ENCODE data around the gene MAP3K14.
"Not testable (repeated sequence)": the region's sequence is repeated elsewhere in the genome, so short reads cannot be mapped to it uniquely, and the experiment has no call there.

The MAP3K14 gene

GRCh38 chr17:45253237-45253636, 63.6 kb downstream of the MAP3K14 start:
- H3K9me3 Mint-ChIP-seq, H3K36me3 Mint-ChIP-seq, H3K27me3 Mint-ChIP-seq: not testable (repeated sequence)
- Mint-ChIP-seq H3K27ac (peak overlapping the region; percentile 74), H3K4me1 (peaks cover 89% of the 10 kb centered on the region), H3K4me3 (peak overlapping the region; percentile 4)

GRCh38 chr17:45251931-45252330, 64.9 kb downstream of the MAP3K14 start:
- no peaks in the 10 kb centered on the region for H3K27me3 Mint-ChIP-seq
- H3K4me1 Mint-ChIP-seq = peaks cover 85% of the 10 kb centered on the region
- H3K36me3 Mint-ChIP-seq = no peaks in the 10 kb centered on the region
- H3K9me3 Mint-ChIP-seq = no peaks in the 10 kb centered on the region
- no peak overlapping the region for H3K4me3 Mint-ChIP-seq
- H3K27ac Mint-ChIP-seq = no peak overlapping the region

DNA sequence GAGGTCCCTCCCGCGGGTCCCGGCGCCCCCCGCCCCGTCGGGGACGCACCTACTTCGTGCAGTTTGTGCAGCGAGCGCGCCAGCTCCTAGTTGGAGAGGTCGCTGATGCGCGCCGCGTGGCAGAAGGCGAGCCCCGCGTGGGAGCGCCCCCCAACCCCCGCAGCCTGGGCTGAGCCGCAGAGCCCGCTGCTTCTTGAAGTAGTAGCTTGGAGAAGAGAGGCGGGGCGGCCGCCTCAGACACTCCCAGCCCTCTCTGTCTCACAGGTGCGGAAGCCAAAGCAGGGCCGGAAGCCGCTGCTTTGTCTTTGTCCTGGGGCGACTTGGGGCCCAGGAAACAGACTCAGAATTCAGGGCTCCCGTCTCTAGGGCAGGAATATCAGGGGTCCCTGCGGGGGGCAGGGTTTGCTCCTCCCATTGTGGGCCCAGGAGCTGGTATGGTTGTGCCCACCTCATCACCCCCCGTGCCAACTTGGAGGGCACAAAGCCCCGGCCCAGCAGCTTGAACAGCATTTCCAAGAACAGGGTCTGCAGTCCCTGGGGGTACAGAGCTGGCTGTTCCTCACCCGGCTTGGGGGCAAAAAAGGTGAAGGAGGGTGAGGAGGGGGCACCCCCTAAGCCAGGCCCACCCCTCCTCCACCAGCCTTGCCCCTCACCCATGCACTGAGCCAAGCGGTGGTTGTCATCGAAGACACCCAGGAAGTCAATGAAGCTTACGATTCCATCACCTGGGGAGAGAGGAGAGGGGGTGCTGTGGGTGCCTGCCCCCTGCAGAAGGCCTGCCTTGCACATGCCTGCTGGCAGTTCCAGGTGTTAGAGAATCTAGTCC, 68.5 kb downstream of the MAP3K14 start:
- H3K36me3 Mint-ChIP-seq = peaks cover 1% of the 10 kb centered on the region
- peaks cover 72% of the 10 kb centered on the region for H3K4me1 Mint-ChIP-seq
- H3K9me3 Mint-ChIP-seq = no peaks in the 10 kb centered on the region
- H3K4me3 Mint-ChIP-seq = peak overlapping the region; percentile 88
- no peaks in the 10 kb centered on the region for H3K27me3 Mint-ChIP-seq
- H3K27ac Mint-ChIP-seq = peak overlapping the region; percentile 87

- Mint-ChIP-seq H3K27me3 (no peaks in the 10 kb centered on the region), H3K4me3 (peak overlapping the region; percentile 88), H3K9me3 (no peaks in the 10 kb centered on the region), H3K27ac (peak overlapping the region; percentile 94), H3K36me3 (peaks cover 3% of the 10 kb centered on the region), H3K4me1 (peaks cover 68% of the 10 kb centered on the region)
These were observed 69.2 kb downstream of the MAP3K14 start for GRCh38 chr17:45247429-45248131.

- Mint-ChIP-seq H3K4me1 (peaks cover 61% of the 10 kb centered on the region), H3K4me3 (peak overlapping the region; percentile 88), H3K9me3 (no peaks in the 10 kb centered on the region), H3K36me3 (peaks cover 3% of the 10 kb centered on the region), H3K27ac (peak overlapping the region; percentile 23), H3K27me3 (no peaks in the 10 kb centered on the region)
These were observed 69.9 kb downstream of the MAP3K14 start for GRCh38 chr17:45246861-45247428.

GRCh38 chr17:45246338-45246737, 70.5 kb downstream of the MAP3K14 start:
- Mint-ChIP-seq H3K36me3 (peaks cover 3% of the 10 kb centered on the region), H3K27me3 (no peaks in the 10 kb centered on the region), H3K4me1 (peaks cover 55% of the 10 kb centered on the region), H3K9me3 (no peaks in the 10 kb centered on the region), H3K27ac (no peak overlapping the region), H3K4me3 (peak overlapping the region; percentile 51)

DNA sequence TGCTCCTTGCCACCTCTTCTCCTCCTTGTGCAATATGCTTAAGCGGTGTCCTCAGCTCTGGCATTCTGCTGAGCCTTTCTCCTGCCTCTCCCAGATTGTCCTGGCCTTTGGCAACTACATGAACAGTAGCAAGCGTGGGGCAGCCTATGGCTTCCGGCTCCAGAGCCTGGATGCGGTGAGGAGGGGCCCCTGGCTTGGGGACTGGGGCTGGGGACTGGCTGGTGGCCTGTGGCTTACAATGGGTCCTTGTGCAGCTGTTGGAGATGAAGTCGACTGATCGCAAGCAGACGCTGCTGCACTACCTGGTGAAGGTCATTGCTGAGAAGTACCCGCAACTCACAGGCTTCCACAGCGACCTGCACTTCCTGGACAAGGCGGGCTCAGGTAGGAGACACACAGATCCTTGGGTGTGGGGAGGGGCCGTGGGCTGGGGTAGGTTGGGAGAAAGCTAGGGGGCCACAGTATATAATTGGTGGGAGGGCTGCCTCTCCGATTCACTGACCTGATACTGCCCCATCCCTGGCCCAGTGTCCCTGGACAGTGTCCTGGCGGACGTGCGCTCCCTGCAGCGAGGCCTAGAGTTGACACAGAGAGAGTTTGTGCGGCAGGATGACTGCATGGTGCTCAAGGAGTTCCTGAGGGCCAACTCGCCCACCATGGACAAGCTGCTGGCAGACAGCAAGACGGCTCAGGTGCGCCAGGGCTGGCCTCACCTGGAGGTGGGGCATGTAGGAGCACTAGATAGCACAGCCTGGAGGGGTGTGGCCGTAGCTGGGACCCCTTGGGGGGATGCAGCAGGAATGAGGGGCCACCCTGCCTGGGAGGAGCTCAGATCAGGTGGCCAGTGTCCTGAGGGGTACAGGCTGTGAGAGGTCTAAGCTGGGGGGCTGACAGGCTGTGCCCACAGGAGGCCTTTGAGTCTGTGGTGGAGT, 71.8 kb downstream of the MAP3K14 start:
- H3K9me3 Mint-ChIP-seq = no peaks in the 10 kb centered on the region
- H3K27me3 Mint-ChIP-seq = no peaks in the 10 kb centered on the region
- no peak overlapping the region for H3K4me3 Mint-ChIP-seq
- H3K27ac Mint-ChIP-seq = peak overlapping the region; percentile 19
- H3K36me3 Mint-ChIP-seq = peaks cover 4% of the 10 kb centered on the region
- H3K4me1 Mint-ChIP-seq = peaks cover 43% of the 10 kb centered on the region

DNA sequence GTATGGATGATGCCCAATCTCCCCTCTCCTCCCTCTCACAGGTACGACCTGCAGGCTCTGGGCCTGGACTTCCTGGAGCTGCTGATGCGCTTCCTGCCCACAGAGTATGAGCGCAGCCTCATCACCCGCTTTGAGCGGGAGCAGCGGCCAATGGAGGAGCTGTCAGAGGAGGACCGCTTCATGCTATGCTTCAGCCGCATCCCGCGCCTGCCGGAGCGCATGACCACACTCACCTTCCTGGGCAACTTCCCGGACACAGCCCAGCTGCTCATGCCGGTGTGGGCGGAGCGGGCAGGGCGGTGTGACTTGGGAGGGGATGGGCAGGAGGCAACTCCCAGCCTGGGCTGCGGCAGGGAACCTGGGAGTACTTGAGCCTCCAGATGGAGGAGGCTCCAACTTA, 73.1 kb downstream of the MAP3K14 start:
- H3K9me3 Mint-ChIP-seq = no peaks in the 10 kb centered on the region
- no peak overlapping the region for H3K27ac Mint-ChIP-seq
- H3K36me3 Mint-ChIP-seq = peaks cover 9% of the 10 kb centered on the region
- peaks cover 40% of the 10 kb centered on the region for H3K4me1 Mint-ChIP-seq
- no peak overlapping the region for H3K4me3 Mint-ChIP-seq
- no peaks in the 10 kb centered on the region for H3K27me3 Mint-ChIP-seq

GRCh38 chr17:45242029-45242414, 74.8 kb downstream of the MAP3K14 start:
- H3K27ac Mint-ChIP-seq = peak overlapping the region; percentile 35
- H3K36me3 Mint-ChIP-seq = peaks cover 20% of the 10 kb centered on the region
- no peaks in the 10 kb centered on the region for H3K9me3 Mint-ChIP-seq
- no peak overlapping the region for H3K4me3 Mint-ChIP-seq
- H3K27me3 Mint-ChIP-seq = no peaks in the 10 kb centered on the region
- H3K4me1 Mint-ChIP-seq = peaks cover 45% of the 10 kb centered on the region

GRCh38 chr17:45241328-45242028, 75.3 kb downstream of the MAP3K14 start:
- Mint-ChIP-seq H3K27ac (no peak overlapping the region), H3K9me3 (no peaks in the 10 kb centered on the region), H3K27me3 (no peaks in the 10 kb centered on the region), H3K4me1 (peaks cover 41% of the 10 kb centered on the region), H3K4me3 (no peak overlapping the region), H3K36me3 (peaks cover 20% of the 10 kb centered on the region)

DNA sequence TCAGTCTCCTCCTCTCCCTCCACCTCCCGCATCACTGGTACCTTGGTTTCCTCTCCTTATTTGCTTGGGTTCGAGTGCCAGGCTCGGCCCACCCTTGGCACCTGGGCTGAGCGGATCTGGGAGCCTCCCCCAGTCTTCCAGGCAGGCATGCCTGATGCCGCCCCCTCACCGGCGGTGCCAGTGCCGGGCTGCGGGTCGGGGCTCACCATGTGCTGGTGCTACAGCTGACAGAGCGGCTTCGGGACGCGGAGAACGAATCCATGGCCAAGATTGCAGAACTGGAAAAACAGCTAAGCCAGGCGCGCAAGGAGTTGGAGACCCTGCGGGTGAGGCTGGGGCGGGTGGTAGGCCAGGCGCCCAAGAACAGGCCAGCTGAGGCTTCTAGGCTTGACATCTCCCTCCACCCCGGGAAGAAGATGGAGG, 75.9 kb downstream of the MAP3K14 start:
- H3K27ac Mint-ChIP-seq = no peak overlapping the region
- H3K9me3 Mint-ChIP-seq = no peaks in the 10 kb centered on the region
- peaks cover 19% of the 10 kb centered on the region for H3K36me3 Mint-ChIP-seq
- H3K27me3 Mint-ChIP-seq = no peaks in the 10 kb centered on the region
- H3K4me3 Mint-ChIP-seq = no peak overlapping the region
- peaks cover 36% of the 10 kb centered on the region for H3K4me1 Mint-ChIP-seq

- no peaks in the 10 kb centered on the region for H3K27me3 Mint-ChIP-seq
- peaks cover 19% of the 10 kb centered on the region for H3K36me3 Mint-ChIP-seq
- H3K4me1 Mint-ChIP-seq = peaks cover 55% of the 10 kb centered on the region
- no peaks in the 10 kb centered on the region for H3K9me3 Mint-ChIP-seq
- peak overlapping the region; percentile 91 for H3K27ac Mint-ChIP-seq
- no peak overlapping the region for H3K4me3 Mint-ChIP-seq
These were observed 78.6 kb downstream of the MAP3K14 start for GRCh38 chr17:45238155-45238774.

GRCh38 chr17:45237686-45238085, 79.1 kb downstream of the MAP3K14 start:
- peaks cover 17% of the 10 kb centered on the region for H3K36me3 Mint-ChIP-seq

GRCh38 chr17:45236282-45236606, 80.6 kb downstream of the MAP3K14 start:
- H3K4me1 Mint-ChIP-seq = peaks cover 69% of the 10 kb centered on the region
- H3K36me3 Mint-ChIP-seq = peaks cover 21% of the 10 kb centered on the region
- H3K27me3 Mint-ChIP-seq = no peaks in the 10 kb centered on the region
- H3K27ac Mint-ChIP-seq = no peak overlapping the region
- H3K9me3 Mint-ChIP-seq = no peaks in the 10 kb centered on the region
- H3K4me3 Mint-ChIP-seq = no peak overlapping the region

More at GRCh38 chr17:45237686-45238085, 79.1 kb downstream of the MAP3K14 start:
- H3K27me3 Mint-ChIP-seq = no peaks in the 10 kb centered on the region
- no peak overlapping the region for H3K4me3 Mint-ChIP-seq
- H3K27ac Mint-ChIP-seq = peak overlapping the region; percentile 91
- no peaks in the 10 kb centered on the region for H3K9me3 Mint-ChIP-seq
- peaks cover 55% of the 10 kb centered on the region for H3K4me1 Mint-ChIP-seq
